Adrenal gland (tissue), 5 donors: ENCODE data around the gene MRPL21.

ENCODE experiments used
- POLR2A ChIP-seq, 2 donors: fragments of 450-650 bp; IDR thresholded peaks; one replicate each; pipeline ENCODE4 v1.6.1; 2017; ENCODE audit warnings: antibody characterized with exemption in 2 of 2, mild to moderate bottlenecking in 2 of 2, moderate library complexity in 1 of 2
- TF ChIP-seq, protein P1 (sequence below), 6 experiments: fragments of 450-650 bp in 4 of 6; fragments of 200-600 bp in 2 of 6; sonication (generic) in 1 of 6; IDR thresholded peaks; 1 replicate in 5 of 6; 2 replicates in 1 of 6; pipeline versions ENCODE4 v1.5.1 to v1.8.0; 2016 to 2021; ENCODE audit warnings: antibody characterized with exemption in 6 of 6, mild to moderate bottlenecking in 2 of 6, moderate library complexity in 1 of 6
- donor health status: DM: no; HTN: no; CAD: no.

DNA sequence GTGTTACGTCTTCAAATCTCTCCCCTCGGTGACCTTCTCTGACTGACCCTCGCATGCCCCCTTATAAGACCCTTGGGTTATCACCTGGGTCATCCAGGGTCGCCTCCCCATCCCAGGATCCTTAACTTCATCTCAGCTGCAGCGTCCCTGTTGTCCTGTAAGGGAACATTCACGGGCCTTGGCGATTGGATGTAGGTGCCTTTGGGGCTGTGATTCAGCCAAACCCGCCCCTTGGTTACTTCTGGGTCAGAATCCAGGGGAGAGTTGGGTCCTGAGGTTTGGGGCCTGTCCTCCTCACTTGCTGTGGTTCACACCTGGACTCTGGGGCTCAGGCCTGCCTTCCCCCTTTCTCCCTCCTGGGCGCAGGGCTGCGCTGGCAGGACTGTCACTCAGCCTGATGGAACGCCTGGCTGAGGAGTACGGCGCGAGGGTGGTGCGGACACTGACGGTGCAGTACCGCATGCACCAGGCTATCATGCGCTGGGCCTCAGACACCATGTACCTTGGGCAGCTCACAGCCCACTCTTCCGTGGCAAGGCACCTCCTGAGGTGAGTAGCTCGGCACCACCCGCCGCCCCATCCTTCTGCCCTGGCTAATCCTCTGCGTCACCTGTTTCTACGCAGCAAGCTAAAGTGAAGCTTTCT, 29.4 kb upstream of the MRPL21 start:
- TF ChIP-seq POLR2A (IDR thresholded peaks at IDR 0.05), result no peak
- TF ChIP-seq, protein P1, sequence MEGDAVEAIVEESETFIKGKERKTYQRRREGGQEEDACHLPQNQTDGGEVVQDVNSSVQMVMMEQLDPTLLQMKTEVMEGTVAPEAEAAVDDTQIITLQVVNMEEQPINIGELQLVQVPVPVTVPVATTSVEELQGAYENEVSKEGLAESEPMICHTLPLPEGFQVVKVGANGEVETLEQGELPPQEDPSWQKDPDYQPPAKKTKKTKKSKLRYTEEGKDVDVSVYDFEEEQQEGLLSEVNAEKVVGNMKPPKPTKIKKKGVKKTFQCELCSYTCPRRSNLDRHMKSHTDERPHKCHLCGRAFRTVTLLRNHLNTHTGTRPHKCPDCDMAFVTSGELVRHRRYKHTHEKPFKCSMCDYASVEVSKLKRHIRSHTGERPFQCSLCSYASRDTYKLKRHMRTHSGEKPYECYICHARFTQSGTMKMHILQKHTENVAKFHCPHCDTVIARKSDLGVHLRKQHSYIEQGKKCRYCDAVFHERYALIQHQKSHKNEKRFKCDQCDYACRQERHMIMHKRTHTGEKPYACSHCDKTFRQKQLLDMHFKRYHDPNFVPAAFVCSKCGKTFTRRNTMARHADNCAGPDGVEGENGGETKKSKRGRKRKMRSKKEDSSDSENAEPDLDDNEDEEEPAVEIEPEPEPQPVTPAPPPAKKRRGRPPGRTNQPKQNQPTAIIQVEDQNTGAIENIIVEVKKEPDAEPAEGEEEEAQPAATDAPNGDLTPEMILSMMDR (IDR thresholded peaks at IDR 0.05), result no peak
